C4-2B (cell line): Measurements from ENCODE around the gene HOXC6.
A peak's percentile ranks its signal among the peaks of the same experiment; 100 is the strongest.

Experiments used
- H3K27ac ChIP-seq: fragments of 450-650 bp; 2 replicates; pipeline ENCODE4 v1.5.1; 2017
- CTCF ChIP-seq: fragments of 450-650 bp; conservative IDR thresholded peaks from 2 replicates; pipeline ENCODE4 v1.5.1; 2017; ENCODE audit warnings: mild to moderate bottlenecking
- ZFX ChIP-seq: fragments of 450-650 bp; IDR thresholded peaks from 2 replicates; pipeline ENCODE4 v1.6.1; 2017

Gene HOXC6

GRCh38 chr12:54028314-54029201, at the start of gene HOXC6:
HOXC6 (plus strand) TSS chr12:54028440; CDS start chr12:54028522, 82 bp downstream.
- H3K27ac ChIP-seq = peak within 1 kb of the TSS; percentile 76
- TF ChIP-seq ZFX (no peak), CTCF (no peak)

- H3K27ac ChIP-seq = peak overlapping the region; percentile 95
- TF ChIP-seq CTCF (no peak), ZFX (no peak)
Observed at GRCh38 chr12:53978477-53979356, 49.5 kb upstream of the HOXC6 start.

- peak overlapping the region; percentile 95; the same call in 1 of the 2 replicates for H3K27ac ChIP-seq
Observed at GRCh38 chr12:53980104-53980801, 48.0 kb upstream of the HOXC6 start.

GRCh38 chr12:53980802-53981496, 47.3 kb upstream of the HOXC6 start:
- peak overlapping the region; percentile 5; the same call in 1 of the 2 replicates for H3K27ac ChIP-seq
- no peak for TF ChIP-seq ZFX
- no peak for TF ChIP-seq CTCF

More at GRCh38 chr12:53980104-53980801, 48.0 kb upstream of the HOXC6 start:
- TF ChIP-seq ZFX (no peak), CTCF (no peak)

GRCh38 chr12:53981634-53982565, 46.3 kb upstream of the HOXC6 start:
- H3K27ac ChIP-seq = no peak overlapping the region; the same call in 1 of the 2 replicates
- TF ChIP-seq CTCF (no peak), ZFX (no peak)
